SKM-1 (cell line): ENCODE results near the gene PSMC4.

Experiments used
- DNase-seq: peaks from one replicate; lab custom pipeline; 2025; ENCODE audit not compliant: unreplicated experiment; lab: John Stamatoyannopoulos, UW

Gene PSMC4

DNA sequence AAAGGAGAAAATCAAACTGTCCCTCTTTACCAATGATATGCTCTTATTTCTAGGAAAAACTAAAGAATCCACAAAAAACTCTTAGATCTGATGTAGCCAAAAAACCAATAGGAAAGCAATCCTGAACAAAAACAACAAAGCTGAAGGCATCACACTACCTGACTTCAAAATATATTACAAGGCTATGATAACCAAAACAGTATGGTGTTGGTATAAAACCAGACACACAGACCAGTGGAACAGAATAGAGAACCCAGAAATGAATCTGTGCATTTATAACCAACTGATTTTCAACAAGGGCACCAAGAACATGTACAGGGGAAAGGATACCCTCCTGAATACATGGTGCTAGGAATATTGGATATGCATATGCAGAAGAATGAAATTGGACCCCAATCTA is 16.2 kb downstream of the PSMC4 start:
- no peak for DNase-seq

DNA sequence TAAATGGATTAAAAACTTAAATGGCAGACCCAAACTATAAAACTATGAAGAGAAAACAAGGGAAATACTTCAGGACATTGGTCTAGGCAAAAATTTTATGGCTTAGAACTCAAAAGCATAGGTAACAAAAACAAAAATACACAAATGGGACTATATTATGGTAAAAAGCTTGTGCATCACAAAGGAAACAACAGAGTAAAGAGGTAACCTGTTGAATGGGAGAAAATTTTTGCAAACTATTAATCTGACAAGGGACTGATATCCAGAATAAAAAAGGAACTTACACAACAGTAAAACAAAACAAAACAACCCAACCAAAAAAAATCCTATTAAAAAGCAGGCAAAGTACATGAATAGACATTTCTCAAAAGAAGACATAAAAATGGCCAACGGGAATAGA is 16.6 kb downstream of the PSMC4 start:
- DNase-seq, result no peak

DNA sequence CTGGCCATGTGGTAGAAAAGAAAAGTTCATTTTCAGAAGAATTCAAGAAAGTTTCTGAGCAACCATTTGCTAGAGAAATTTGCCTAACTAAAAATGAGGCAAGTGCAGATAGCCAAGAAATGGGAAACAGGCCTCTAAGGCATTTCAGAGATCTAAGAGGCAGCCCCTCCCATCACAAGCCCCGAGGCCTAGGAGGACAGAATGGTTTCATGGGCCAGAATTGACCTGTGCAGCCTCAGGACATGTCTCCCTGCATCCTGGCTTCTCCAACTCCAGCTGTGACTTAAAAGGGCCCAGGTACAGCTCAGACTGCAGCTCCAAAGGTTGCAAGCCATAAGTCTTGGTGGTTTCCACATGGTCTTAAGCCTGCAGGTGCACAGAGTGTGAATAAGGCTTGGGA is 22.6 kb downstream of the PSMC4 start:
- DNase-seq, result no peak

DNA sequence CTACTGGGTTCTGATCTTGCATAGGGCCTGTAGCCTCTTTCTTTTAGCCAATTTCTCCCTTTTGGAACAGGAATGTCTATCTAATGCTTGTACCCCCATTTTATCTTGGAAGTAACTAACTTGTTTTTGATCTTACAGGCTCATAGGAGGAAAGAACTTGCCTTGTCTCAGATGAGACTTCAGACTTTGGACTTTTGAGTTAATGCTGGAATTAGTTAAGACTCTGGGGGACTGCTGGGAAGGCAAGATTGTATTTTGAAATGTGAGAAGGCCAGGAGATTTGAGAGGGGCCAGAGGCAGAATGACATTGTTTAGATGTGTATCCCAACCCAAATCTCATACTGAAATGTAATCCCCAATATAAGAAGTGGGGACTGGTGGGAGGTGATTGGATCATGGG is 23.4 kb downstream of the PSMC4 start:
- no peak for DNase-seq

DNA sequence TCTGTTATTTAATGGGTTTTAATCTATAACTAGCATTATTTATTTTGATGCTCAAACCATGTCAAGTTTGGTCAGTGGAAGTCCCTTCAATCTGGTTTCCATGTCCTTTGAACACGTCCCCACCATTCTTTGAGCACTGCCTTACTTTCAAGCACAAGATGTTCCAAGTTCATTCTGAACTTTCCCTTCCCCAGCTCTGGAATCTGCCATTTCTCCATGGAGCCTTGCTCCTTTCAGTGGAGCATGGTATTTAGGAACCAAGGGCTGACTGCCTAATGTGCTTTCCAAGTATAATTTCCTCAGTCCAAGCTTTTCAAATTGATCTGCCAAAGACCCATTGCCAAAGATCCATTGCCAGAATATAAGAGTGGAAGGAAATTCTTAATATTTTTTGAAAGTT is 24.8 kb downstream of the PSMC4 start:
- no peak for DNase-seq

DNA sequence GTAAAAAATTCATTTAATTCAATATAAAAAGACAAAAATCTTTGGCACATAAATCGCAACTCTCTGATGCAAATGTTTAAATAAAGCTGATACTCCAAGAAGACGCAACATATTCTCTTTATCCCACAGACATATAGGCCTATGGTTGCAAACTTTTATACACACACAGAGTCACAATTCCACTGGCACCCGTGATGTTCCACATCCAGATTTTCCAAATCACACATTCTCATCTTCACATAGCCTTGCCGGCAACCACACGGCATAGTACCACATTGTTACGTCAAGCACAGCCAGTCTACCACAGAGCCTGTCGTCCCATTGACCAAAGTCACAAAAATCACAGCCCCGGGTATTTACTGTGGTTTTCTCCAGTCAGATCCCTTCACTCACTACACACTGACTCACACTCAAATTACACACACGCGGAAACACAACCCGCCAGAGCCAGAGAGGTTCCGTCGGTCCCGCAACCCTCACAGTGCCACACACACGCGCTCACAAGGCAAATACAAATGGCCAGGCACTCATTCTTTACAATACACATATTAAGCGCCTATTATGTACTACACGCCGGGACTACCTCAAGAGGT is 25.3 kb downstream of the PSMC4 start:
- DNase-seq, result no peak

DNA sequence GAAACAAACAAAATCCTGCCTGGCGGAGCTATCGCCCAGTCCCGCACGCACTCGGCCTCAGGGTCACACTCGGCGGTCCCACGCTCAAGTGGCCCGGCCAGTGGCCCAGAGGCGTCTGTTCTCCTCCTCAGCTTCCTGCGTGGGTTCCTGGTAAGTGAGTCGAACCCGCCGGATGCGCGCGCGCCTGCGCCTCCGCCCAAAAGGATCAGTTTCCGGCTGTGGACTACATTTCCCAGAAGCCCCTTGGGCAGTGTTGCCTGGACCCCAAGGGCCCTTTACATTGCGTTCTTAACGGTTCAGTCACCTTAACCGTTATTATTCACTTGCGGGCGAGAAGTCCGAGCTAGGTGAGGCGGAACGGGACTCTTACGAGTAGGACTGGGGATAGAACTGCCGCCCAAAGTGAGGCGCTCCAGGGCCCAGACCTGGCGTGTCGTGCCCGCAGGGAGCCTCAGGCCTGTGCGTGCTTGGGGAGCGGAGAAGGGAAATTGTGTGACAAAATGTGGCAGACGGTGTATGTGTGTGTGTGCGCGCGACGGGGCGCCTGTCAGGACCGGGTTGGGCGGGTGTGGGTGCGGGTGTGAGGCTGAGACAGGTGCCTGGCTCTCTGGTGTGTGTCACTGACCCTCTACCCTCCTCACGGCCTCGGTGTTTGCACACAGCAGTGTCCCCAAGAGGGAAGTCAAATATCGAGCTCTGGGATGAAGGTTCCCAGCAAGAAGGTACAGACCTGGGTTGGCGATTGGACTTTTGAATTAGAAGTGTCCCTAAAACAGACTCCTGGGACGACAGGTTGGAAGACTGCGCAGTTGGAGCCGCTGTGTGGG is 26.1 kb downstream of the PSMC4 start, which contains the start of gene ZNF546:
ZNF546 (plus strand) TSS at position 250 of the 827 bp plus-strand sequence. CDS start 1,267 bp downstream, outside the sequence.
- peak; percentile 49 for DNase-seq

DNA sequence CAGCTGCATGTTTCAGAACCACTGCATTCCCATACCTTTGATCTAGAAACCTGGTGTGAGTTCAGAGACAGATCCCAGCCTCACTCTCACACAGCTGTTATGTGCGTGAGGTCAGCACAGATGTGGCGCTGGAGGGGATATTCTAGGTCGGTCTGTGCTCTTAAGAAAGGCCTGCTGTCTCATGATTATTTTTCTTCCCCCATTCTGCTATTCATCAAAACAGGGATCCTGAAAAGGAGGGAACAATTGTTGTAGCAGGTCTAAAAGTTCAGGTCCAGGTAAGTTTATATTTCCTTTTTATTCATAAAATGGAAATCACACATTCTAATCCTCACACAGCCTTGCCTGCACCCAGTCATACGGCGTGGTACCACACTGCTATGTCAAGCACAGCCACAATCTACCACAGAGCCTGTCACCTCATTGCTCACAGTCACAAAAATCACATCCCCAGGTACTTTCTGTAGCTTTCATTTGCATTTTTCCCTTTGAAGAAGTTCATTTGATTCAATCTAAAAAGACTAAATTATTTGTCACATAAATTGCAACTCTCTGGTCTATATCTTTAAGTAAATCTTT is 26.8 kb downstream of the PSMC4 start:
- no peak for DNase-seq

DNA sequence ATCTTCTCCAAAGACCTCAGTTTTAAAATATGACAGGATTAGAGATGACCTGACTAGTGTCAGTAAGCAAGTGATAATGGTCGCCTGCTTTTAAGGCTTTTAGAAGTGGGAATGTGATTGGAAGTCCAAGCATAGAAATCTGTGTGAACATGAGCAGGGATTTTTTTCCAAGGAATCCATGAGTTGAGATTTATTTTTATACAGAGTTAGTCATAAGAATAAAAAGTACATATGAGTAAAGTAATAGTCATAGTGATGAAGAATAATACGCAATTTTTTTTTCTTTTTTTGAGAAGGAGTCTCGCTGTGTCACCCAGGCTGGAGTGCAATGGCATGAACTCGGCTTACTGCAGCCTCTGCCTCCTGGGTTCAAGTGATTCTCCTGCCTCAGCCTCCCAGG is 27.5 kb downstream of the PSMC4 start:
- DNase-seq, result no peak

DNA sequence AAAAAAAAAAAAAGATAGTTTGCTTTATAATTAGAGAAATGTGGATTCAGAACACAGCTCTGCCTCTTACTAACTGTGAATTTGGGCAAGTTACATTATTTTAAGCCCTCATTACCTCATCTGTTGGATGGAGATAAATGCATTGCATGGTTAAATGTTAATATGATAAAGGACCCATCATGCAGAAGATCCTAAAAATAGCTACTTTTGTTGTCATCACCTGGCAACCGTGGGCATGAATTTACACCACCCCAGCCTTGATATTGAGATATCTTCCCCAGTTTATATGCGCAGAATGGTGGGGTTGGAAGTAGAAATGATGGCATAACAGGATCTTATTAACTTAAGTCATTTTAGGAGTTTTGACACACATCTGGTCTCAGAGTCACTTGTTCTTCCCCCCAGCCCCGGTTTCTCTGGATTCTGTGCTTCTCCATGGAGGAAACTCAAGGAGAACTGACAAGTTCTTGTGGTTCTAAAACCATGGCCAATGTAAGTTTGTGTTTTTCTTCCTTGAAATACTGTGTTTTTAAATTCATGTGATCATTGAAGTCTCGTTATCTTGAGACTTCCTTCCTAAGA is 34.8 kb downstream of the PSMC4 start:
- DNase-seq, result no peak

DNA sequence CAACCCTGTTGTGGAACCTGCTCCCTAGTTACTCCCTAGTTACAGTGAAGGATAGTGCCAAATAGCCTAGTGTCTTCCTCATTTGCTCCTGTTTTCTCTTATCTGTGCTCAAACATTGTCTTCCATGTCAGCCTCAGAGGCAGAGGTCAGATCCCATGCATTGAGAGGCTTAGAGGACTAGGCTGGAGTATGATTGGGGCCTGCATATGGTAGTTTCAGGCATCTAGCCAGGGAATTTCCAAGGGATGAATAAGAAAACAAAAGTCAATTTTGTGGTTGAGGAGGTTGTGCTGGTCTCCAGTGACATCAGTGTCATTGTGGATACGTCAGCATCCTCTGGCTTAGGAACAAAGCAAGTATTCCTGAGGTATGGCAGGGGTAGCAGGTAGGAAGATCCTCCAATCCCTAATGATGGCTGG is 35.3 kb downstream of the PSMC4 start:
- DNase-seq, result no peak

DNA sequence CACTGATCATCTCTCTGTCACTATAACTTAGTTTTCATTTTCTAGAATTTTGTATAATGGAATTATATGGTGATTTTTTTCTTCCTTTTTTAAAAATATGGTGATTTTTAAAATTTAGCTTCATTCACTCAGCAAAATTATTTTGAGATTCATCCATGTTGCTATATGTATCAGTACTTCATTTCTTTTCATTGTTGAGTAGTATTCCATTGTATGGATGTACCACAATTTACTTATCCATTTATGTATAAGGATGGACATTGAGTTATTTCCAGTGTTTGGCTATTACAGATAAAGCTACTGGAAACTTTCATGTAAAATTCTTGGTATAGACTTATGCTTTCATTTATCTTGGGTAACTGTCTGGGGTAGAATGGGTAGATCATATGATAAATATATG is 38.7 kb downstream of the PSMC4 start:
- no peak for DNase-seq

DNA sequence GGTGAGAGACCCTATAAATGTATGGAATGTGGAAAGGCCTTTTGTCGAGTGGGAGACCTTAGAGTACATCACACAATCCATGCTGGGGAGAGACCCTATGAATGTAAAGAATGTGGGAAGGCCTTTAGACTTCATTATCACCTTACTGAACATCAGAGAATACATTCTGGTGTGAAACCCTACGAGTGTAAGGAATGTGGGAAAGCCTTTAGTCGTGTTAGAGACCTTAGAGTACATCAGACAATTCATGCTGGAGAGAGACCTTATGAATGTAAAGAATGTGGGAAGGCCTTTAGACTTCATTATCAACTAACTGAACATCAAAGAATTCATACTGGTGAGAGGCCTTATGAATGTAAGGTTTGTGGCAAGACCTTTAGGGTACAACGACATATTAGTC is 43.0 kb downstream of the PSMC4 start:
- DNase-seq, result no peak

DNA sequence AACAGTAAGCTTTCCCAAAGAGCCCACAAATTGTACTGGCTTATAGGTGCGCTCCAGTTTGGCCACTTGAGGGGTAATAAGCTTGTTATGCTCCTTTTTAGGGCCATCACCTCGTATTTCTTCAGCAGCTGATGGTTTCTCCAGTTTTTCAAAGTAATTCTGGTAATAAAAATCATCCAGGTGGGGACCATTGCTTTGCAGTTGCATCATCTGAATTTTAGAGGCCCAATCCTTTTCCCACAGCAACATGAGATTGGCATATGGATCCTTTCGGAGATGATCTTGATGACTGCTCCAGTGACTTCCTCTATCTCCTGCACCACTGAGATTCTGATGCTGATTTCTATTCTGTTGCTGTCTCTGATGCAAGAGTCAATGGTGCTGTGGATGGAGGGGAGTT is 53.0 kb downstream of the PSMC4 start:
- DNase-seq, result no peak

DNA sequence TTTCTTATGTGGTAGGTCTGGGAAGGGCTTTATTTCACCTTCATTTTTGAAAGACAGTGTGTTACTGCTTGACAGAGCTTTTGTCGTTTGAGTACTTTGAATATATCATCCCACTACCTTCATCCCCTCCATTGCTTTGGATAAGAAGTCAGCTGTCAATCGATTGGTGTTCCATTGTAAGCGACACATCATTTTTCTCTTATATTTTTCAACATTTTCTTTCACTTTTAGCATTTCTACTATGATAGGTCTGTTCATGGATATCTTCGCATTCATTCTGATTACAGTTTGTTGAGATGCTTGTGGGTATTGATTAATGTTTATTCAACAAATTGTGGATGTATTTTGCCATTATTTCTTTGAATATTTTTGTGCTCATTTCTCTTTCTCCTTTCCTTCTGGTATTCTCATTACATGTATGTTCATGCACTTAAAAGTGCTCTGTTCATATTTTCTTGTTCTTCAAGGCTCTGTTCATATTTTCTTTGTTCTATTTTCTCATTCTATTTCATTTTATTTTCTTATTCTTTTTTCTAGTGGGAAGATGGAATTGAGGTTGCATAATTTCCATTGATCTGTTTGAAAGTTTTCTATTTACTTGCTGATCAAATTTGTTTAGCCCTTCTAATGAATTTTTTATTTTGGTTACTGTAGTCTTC is 55.1 kb downstream of the PSMC4 start:
- no peak for DNase-seq

DNA sequence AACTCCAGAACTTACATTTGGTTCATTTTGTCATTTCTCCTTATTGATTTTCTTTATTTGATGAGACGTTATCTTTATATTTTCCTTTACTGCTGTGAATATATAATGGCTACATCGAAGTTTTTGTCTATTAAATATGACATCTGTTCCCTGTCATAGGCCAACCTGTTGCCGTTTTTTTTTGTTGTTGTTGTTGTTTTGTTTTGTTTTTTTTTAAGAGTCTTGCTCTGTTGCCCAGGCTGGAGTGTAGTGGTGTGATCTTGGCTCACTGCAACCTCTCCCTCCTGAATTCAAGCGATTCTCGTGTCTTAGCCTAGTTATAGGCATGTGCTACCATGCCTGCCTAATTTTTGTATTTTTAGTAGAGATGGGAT is 55.6 kb downstream of the PSMC4 start:
- no peak for DNase-seq
